ENCODE data around the gene SIGMAR1. TPM values are rescaled to one million over a fixed set of nuclear protein-coding genes. Genes with fewer than 3 reads are reported as not detected.

The SIGMAR1 gene
- total and polyA plus RNA-seq, 8 donors, result 18.3 to 27.2 (median 22.5) TPM

DNA sequence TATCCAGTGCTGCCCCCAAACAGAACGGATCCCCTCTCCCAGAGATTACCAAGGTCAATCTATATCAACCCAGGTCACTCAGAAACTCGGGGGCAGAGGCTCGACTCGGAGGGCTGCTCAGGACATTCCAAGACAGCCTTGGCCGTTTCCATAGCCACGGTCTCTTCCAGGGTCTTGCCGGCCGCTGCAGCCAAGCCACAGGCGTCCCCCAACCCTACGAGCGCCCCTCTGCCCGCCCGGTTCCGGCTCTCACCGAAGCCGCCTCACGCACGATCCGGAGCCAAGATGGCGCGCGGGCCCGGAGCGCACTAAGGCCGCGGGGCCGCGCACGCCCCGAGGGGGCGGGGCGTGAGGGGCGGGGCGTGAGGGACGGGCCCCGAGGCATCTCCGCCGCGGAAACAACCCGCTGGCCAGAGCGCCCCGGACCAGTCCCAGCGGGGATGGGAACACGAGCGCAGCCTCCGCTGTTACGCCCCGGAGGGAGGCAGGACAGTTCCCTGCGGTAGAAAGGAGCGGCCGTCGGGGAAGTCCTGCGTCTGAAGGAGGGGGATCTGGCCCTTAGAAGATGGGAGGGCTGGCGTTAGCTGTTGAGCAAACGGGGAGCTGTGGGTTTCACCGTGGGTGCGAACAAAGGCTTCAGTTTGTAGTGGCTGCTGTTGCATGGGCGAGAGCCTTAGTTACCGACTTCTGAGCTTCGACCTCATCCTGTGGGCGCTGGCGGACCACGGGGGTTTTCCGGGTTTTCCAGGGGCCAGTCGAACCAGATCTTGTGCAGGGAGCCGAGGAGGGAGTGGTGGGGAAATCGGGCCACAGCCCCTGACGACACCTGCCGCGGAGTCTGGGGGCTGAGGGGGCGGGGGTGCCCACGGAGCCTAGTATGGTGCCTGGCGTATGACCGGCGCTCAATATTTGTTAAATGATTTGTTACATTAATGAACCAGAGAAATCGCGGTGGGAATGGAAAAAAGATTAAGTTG lies 25.5 kb downstream of the SIGMAR1 start, which contains the start of gene RPP25L:
Gene RPP25L, minus strand, starts transcription at position 287 of the 977 bp plus-strand sequence. CDS start 801 bp downstream, outside the sequence.
- H3K27ac ChIP-seq, result peak within 1 kb of the TSS; percentile 51 to 77 (median 68)
- TF ChIP-seq, protein P1, sequence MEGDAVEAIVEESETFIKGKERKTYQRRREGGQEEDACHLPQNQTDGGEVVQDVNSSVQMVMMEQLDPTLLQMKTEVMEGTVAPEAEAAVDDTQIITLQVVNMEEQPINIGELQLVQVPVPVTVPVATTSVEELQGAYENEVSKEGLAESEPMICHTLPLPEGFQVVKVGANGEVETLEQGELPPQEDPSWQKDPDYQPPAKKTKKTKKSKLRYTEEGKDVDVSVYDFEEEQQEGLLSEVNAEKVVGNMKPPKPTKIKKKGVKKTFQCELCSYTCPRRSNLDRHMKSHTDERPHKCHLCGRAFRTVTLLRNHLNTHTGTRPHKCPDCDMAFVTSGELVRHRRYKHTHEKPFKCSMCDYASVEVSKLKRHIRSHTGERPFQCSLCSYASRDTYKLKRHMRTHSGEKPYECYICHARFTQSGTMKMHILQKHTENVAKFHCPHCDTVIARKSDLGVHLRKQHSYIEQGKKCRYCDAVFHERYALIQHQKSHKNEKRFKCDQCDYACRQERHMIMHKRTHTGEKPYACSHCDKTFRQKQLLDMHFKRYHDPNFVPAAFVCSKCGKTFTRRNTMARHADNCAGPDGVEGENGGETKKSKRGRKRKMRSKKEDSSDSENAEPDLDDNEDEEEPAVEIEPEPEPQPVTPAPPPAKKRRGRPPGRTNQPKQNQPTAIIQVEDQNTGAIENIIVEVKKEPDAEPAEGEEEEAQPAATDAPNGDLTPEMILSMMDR (IDR thresholded peaks at IDR 0.05), result no peak
- no peaks in the 10 kb centered on the region for H3K9me3 ChIP-seq
- intact Hi-C loops (cut with DNase I), result no loop called here
- H3K36me3 ChIP-seq, result peaks cover 0 to 8% (median 1%) of the 10 kb centered on the region in 3 donors
- WGBS, 2 donors, result 1% methylated on average over 77 of the region's 77 CpGs
- peak; percentile 94 to 99 (median 98) for ATAC-seq
- H3K4me1 ChIP-seq, result peaks cover 0 to 6% (median 4%) of the 10 kb centered on the region in 3 donors
- no peaks in the 10 kb centered on the region for H3K27me3 ChIP-seq
- peak within 1 kb of the TSS; percentile 48 to 71 (median 58) for H3K4me3 ChIP-seq
- FAIRE-seq, result no peak
- peak; percentile 70 to 95 (median 88) for DNase-seq

DNA sequence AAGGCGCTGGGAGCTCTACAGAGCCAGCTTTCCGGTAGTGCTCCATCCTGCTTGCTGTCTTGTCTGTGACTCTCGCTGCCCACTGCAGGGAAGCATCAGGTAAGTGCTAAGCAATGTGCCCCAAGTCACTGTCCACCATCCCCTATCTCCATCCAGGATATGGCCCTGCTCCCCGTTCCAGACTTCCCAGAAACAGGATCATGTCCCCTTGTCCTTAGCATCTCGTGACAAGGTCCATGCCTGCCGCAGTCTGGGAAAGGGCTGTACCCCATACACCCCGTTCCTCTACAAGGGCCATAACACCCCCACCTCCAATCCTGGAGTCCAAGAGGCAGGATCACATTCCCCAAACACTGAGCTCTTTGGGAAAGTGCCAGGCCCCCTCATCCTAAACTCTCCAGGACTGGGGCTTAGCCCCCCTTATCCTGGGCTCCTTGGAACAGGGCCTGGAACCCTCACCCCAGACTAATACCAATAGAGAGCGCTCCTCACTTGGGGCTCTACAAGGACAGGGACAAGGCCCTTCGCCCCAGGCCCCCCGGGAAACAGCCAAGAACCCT lies 26.3 kb downstream of the SIGMAR1 start:
- TF ChIP-seq, protein P1 (IDR thresholded peaks at IDR 0.05), result no peak
- Histone ChIP-seq H3K36me3 (no peaks in the 10 kb centered on the region), H3K27ac (peak overlapping the region; percentile 51 to 77 (median 68)), H3K27me3 (no peaks in the 10 kb centered on the region), H3K9me3 (no peaks in the 10 kb centered on the region), H3K4me3 (peak overlapping the region; percentile 48 to 71 (median 58)), H3K4me1 (peaks cover 0 to 6% (median 4%) of the 10 kb centered on the region in 3 donors)
- peak in 3 of 6 donors; percentile 23 to 61 (median 40) for DNase-seq
- FAIRE-seq, result no peak
- WGBS, 2 donors, result 52 to 56% methylated on average over 10 of the region's 10 CpGs
- peak in 3 of 4 donors; percentile 5 to 28 (median 20) for ATAC-seq
- intact Hi-C loops (cut with DNase I), result no loop called here

DNA sequence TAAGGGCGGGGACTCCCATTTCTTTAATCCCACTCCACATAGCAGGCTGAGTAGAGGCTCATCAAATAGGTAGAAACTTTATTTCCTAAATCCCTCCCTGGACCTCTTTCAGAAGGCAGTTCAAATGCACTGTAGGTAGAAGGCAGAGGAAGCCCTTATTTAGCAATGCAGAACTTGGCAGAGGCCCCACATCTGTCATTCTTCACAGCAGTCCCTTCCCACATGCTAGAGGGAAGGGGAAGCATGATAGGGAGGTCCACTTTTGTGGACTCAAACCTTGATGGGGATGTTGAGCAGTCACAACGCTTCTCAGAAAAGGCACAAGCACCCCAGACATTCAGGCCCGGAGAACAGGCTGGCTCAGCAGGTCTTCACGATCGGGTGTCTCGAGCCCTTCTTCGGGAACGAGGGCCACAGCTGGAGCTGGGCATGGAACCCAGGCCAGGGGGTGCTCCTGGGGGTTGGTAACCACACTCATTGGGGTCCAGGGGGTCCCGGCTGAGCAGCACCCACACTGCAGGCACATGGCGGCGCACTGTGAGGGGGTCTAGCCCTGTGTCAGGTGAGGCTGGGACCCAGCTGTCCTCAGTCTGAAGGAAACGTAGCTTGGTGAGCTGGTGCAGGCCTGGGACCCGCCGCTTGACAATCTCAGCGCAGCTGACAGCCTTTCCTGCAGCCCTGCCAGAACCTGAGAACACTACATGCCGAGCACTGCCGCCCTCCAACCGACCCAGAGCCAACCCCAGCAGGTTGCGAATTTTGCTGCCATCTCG lies 27.0 kb downstream of the SIGMAR1 start:
- ATAC-seq (no peak), FAIRE-seq (no peak), DNase-seq (peak in 2 of 6 donors; percentile 41 to 79)
- intact Hi-C loops (cut with DNase I), result no loop called here
- Histone ChIP-seq H3K9me3 (no peaks in the 10 kb centered on the region), H3K36me3 (no peaks in the 10 kb centered on the region), H3K4me3 (no peak overlapping the region), H3K4me1 (peaks cover 0 to 6% (median 4%) of the 10 kb centered on the region in 3 donors), H3K27ac (no peak overlapping the region), H3K27me3 (no peaks in the 10 kb centered on the region)
- TF ChIP-seq, protein P1 (IDR thresholded peaks at IDR 0.05), result no peak
- 95% methylated on average over 20 of the region's 20 CpGs for WGBS, 2 donors

DNA sequence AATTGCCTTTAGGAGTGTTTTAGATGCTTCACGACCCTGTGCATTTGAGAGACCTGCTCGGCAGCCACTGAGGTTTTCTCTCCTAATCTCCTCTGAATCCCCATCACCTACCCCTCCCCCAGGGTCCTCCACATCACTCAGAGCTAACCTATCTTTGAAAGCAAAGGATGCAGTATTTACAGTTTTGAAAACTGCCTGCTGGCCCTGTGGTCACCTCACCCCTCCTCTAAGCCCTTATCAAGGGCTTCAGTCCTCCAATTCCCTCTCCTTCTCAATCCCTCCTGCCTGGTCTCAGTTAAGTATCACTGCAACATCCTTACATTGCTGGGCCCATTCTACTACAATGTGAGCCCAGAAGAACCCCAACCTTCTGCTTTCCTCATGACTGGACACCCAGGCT lies 30.3 kb downstream of the SIGMAR1 start:
- Histone ChIP-seq H3K36me3 (no peaks in the 10 kb centered on the region), H3K27me3 (no peaks in the 10 kb centered on the region), H3K9me3 (no peaks in the 10 kb centered on the region), H3K27ac (no peak overlapping the region), H3K4me3 (no peak overlapping the region), H3K4me1 (peaks cover 0 to 6% (median under 1%) of the 10 kb centered on the region in 3 donors)
- intact Hi-C loops (cut with DNase I), result no loop called here
- WGBS, 2 donors, result 37 to 40% methylated on average over 2 of the region's 2 CpGs
- DNase-seq, result no peak
- FAIRE-seq, result no peak
- ATAC-seq, result no peak
- TF ChIP-seq, protein P1 (IDR thresholded peaks at IDR 0.05), result no peak

Data from pancreas (tissue), 10 donors.